ENCODE measurements around the gene AAK1.

The AAK1 gene

GRCh38 chr2:69483696-69484095 lies 159.8 kb downstream of the AAK1 start:
- peak; percentile 45 for FAIRE-seq

- no peak for FAIRE-seq
Measured at GRCh38 chr2:69483024-69483423, 160.5 kb downstream of the AAK1 start.

GRCh38 chr2:69482471-69482870 lies 161.1 kb downstream of the AAK1 start:
- no peak for FAIRE-seq

GRCh38 chr2:69481421-69481820 lies 162.1 kb downstream of the AAK1 start:
- no peak for FAIRE-seq

- no peak for FAIRE-seq
Measured at GRCh38 chr2:69477627-69478026, 165.9 kb downstream of the AAK1 start.

- FAIRE-seq: no peak
Measured at GRCh38 chr2:69474688-69475087, 168.9 kb downstream of the AAK1 start.

DNA sequence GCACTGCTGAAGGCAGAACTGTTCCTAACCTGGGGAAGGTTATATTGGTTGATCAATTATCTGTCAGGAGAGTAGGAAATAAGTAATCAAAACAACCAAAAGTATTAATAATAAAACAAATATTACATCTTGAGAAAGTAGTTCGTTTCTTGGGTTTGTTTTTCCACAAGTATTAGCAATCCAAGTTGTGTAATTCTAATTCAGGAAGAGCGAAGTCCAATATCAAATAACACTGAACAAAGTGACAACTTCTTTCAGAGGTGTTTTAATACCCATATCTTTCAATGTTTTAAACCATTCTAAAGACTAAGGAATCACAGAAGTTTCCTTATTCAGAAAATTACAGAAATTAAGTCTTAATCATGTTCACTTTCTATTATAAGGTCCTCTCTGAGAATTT lies 171.7 kb downstream of the AAK1 start:
- no peak for FAIRE-seq

DNA sequence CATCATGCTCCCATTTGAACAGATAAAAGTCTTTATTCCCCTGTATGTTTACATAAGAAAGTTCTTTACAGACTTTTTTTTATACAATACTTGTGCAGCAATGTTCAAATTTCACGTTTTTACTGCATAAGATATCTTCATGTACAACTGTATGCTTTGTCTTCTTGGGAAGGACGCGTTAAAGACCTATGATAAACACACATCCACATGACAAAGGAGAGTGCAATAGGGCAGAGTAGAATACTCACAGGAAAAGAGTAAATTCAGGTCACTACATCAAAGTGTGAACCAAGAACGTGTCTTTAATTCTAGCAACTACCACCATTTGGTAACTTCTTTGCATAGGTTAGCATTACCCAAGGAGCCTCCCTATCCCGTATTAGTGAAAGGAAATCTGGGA lies 172.6 kb downstream of the AAK1 start:
- FAIRE-seq: no peak

DNA sequence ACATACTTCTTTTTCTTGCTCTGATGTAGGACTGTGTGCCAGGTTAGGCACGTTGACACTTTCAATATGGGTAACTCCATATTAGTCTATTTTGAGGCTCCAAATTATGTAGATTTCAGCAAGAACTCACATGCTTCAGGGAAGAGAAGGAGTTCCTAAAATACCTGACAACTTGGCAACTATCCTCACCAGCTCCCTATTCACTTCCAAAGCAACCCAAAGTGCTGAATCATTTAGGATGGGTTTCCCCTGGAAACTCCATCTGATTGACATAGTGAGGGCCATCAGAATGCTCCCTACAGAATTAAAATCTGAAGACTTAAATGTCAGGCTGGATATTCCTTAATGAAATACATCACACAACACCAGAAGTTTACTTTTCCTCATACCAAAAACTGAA lies 173.8 kb downstream of the AAK1 start:
- no peak for FAIRE-seq

DNA sequence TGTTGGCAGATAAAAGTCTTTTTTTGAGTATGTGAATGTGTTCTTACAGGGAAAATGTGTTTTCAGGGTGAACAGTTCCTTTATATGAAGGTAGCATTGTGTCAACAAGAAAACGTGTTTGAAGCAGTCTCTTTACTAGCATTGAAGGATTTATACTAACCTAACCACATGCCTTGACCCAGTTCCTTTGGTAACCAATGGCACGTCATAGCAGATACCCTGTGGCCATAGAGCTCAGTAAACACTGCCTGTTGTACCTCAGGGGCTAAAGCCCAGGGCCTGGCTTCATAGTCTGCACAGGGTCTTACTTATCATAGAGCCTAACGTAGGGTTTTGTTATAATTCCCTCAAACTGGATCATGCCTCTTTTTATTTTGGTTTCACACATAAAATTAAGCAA lies 174.2 kb downstream of the AAK1 start:
- no peak for FAIRE-seq

DNA sequence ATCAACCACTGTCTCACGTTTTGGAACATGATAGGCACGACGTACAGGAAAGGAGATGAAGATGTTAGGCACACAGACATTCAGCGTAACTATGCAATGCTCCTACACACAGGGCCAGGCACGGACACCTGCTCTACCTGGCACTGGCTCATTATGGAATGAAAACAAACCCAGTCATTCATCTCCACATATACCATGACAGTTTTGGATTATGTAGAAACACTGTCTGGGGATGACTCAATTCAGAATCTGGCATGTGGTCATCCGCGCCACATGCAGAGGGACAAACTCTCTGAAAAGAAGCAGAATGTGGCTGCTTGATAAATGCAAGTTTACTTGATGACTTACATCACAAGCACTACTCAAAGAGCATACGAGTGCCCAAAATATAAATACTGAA lies 176.8 kb downstream of the AAK1 start:
- FAIRE-seq: no peak

- FAIRE-seq: no peak
Measured at GRCh38 chr2:69465513-69466456, 177.8 kb downstream of the AAK1 start.

DNA sequence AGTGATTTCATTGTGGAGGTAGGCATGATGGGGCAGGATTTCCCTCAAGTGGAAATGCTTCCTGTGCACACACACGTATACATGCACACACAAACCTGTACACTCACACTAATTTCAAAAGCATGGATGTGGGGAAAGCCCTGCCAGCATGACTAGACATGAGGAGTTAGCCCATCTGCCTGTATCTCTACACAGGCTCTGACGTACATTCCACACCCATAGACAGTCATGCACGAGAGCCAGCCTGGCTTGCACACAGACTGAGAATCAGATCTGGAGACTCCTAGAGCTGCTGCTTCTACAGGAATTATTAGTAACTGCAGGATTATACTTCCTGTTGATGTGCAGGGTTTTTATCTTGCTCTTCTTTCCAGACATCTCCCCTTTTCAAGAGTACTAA lies 179.0 kb downstream of the AAK1 start:
- no peak for FAIRE-seq

GRCh38 chr2:69462780-69463179 lies 180.8 kb downstream of the AAK1 start:
- no peak for FAIRE-seq

GRCh38 chr2:69461404-69461803 lies 182.1 kb downstream of the AAK1 start:
- FAIRE-seq: no peak

DNA sequence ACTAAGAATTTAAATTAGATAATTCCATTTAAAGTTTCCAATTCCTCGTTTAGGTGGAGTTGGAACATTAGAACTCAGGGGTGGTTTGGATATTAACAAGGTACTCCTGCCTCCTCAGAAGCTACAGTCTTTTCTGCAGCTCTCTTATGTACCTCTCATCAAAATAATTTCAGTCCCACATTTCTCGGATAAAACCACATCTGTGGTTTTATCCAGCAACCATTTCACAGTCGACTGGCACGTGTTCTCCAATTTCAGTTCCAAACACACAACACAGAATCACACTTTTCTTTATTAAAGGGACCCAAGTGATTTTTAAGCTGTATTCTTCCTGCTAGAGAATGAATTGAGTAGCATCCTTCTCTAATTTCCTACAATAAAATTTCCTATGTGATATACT lies 183.6 kb downstream of the AAK1 start:
- no peak for FAIRE-seq

- no peak for FAIRE-seq
Measured at GRCh38 chr2:69456950-69457445, 186.5 kb downstream of the AAK1 start.

GRCh38 chr2:69456154-69456553 lies 187.4 kb downstream of the AAK1 start:
- FAIRE-seq: no peak

GRCh38 chr2:69454976-69455375 lies 188.6 kb downstream of the AAK1 start:
- FAIRE-seq: no peak

- FAIRE-seq: no peak
Measured at GRCh38 chr2:69453475-69454129, 189.9 kb downstream of the AAK1 start.

- no peak for FAIRE-seq
Measured at GRCh38 chr2:69452687-69453086, 190.9 kb downstream of the AAK1 start.

GRCh38 chr2:69450735-69451416 lies 192.7 kb downstream of the AAK1 start:
- FAIRE-seq: no peak

- FAIRE-seq: no peak
Measured at GRCh38 chr2:69449906-69450305, 193.6 kb downstream of the AAK1 start.
